PC-3 (cell line): ENCODE data around the gene CARS1.

Experiments
- EZH2phosphoT487 ChIP-seq: fragments of 300-600 bp; sonication (generic); IDR thresholded peaks from 2 replicates; pipeline ENCODE4 v1.6.1; 2018; ENCODE audit warnings: mild to moderate bottlenecking, antibody characterized with exemption, low read length, borderline replicate concordance
- TF ChIP-seq, protein P1 (sequence below): fragments of 300-600 bp; sonication (generic); conservative IDR thresholded peaks from 2 replicates; pipeline ENCODE4 v1.5.1; 2017; ENCODE audit warnings: antibody characterized with exemption, low read depth, mild to moderate bottlenecking, low read length

DNA sequence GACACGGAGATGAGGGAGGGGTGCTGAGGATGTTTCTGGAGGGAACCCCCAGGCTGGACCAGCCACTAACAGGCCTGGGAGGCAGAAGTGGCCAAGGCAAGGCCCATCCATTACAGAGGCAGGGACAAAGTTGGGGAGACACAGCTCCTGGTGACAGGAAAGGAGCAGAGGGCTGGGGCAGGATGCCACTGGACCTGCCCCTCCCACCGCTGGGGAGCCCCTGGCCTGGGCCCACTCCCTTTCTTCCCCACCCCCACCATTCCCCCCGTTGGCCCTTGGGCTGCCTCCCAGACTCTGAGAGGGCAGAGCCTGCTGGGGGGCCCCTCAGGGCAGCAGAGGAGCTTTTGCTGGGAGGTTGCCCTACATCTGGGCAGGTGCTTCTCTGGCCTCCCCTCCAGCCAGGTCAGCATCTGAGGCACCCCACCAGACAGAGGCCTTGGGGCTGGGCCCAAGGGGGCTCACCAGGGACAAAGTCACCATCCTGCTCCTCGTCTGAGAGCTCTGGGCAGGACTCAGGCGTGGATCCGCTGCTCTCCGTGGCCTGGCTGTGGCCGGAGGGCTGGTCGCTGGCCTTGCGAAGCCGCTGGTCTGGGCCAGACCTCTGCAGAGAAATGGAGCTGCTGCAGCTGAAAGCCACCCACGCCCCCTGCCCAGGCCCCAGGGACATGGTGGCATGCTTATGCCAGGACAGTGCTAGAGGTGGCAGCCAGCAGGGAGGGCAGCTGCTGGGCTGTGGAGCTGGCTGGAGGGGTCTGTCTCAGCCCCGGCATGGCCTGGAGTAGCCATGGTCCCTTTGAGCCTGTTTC, 33.1 kb upstream of the CARS1 start:
- TF ChIP-seq, protein P1, sequence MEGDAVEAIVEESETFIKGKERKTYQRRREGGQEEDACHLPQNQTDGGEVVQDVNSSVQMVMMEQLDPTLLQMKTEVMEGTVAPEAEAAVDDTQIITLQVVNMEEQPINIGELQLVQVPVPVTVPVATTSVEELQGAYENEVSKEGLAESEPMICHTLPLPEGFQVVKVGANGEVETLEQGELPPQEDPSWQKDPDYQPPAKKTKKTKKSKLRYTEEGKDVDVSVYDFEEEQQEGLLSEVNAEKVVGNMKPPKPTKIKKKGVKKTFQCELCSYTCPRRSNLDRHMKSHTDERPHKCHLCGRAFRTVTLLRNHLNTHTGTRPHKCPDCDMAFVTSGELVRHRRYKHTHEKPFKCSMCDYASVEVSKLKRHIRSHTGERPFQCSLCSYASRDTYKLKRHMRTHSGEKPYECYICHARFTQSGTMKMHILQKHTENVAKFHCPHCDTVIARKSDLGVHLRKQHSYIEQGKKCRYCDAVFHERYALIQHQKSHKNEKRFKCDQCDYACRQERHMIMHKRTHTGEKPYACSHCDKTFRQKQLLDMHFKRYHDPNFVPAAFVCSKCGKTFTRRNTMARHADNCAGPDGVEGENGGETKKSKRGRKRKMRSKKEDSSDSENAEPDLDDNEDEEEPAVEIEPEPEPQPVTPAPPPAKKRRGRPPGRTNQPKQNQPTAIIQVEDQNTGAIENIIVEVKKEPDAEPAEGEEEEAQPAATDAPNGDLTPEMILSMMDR = no peak
- no peak for TF ChIP-seq EZH2phosphoT487
